RCC 7860 (cell line): ENCODE data around the gene SEC14L3.

Source experiments
- DNase-seq: peaks from one replicate; pipeline ENCODE4 v3.0.0-alpha.2; 2015; ENCODE audit warnings: low spot score
- FAIRE-seq: peaks from 2 replicates; lab custom pipeline; 2012; peaks lifted over from hg19 to GRCh38; lab: Jason Lieb, UNC

The SEC14L3 gene

DNA sequence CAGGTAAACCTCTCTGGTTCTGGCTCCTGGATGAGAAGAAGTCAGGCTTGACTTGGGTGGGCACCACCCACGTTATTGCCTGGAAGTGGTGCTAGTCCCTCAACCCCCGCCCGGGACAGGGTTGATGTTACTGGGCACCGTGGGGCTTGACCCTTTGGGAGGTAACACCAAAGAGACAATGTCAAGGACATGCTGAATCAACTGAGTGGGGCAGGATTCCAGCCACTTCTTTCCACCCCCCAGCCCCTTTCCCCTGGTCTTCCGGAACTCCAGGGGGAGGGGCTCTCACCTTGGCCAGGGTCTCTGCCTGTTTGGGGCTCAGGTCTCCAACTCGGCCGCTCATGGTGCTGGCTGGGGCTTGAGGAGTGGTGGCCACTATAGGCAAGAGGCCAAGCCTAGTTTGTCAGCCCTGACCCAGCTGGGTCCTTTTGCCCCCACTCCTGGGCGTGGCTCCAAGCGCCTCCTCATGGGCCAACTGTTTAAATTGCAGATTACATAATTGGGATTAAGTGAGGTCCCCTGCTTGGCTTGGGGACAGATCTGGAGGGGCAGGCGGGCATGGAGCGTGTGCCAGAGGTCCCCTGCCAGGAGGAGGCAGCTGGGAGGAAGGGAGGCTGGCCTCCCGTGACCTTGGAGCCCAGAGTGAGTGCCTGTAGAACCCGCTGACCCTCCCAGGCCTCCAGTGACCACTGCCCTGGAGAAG is at the start of gene SEC14L3:
Gene SEC14L3, minus strand, starts transcription at position 402 of the 703 bp plus-strand sequence. Its CDS starts 59 bp downstream, at position 343.
- no peak for DNase-seq

DNA sequence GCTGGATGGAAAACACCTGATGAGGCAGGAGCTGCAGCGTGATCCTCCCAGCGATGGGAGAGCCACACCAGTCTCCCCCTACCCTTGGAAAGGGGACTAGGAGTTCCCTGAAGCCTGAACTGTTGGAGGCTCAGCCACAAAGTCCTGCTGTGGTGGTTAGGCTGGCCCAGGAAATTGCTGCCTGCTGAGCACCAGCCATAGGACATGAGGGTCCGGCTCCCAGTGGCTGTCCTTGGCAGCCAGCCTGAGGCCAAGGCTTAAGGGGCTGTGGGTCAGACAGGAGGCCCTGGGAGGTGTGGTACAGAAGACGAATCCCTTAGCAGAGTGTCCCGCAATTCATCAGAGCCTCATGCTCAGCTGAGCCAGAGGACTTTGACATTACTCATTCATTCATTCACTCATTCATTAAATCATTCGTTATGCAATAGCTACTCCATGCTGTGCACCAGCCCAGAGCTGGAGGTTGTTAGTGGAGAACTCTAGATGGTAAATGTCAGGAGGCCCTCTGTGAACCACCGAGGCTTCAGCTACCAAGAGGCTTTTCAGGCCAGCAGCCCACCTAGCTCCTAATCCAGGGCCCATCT is 48.1 kb upstream of the SEC14L3 start:
- no peak for DNase-seq
- no peak for FAIRE-seq

More for the DNA sequence above, at the start of gene SEC14L3:
- no peak for FAIRE-seq

DNA sequence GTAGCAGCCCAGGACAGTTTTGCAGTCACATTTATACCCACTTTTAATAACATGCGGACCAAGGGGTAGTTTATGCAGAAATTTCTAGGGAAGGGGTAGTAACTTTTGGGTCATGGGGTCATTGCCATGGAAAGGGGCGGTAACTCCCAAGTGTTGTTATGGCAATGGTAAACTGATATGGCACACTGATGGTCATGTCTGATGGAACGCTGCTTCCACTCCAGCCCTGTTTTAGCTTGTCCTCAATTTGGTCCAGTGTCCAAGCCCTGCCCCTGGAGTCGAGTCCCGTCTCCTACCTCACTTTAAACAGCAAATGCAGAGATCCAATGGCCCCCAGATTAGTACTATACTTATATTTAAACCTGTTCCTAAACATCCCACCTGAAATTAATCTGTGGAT is 44.9 kb upstream of the SEC14L3 start:
- FAIRE-seq = no peak
- no peak for DNase-seq

- FAIRE-seq (no peak), DNase-seq (no peak)
Observed at GRCh38 chr22:30516273-30516672, 44.5 kb upstream of the SEC14L3 start.

- no peak for FAIRE-seq
- no peak for DNase-seq
Observed at GRCh38 chr22:30514252-30514651, 42.4 kb upstream of the SEC14L3 start.

GRCh38 chr22:30513462-30513861 is 41.6 kb upstream of the SEC14L3 start:
- no peak for FAIRE-seq
- no peak for DNase-seq

DNA sequence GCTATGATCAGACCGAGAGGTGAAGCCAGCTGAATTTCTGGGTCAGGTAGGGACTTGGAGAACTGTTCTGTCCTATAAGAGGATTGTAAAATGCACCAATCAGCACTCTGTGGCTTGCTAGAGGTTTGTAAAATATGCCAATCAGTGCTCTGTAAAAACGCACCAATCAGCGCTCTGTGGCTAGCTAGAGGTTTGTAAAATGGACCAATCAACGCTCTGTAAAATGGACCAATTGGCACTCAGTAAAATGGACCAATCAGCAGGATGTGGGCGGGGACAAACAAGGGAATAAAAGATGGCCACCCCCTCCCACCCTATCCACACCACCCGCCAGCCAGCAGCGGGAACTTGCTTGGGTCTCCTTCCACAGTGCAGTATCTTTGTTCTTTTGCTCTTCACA is 40.1 kb upstream of the SEC14L3 start:
- DNase-seq = no peak
- no peak for FAIRE-seq

- DNase-seq (no peak), FAIRE-seq (no peak)
Observed at GRCh38 chr22:30511109-30511508, 39.3 kb upstream of the SEC14L3 start.

GRCh38 chr22:30508216-30508615 is 36.4 kb upstream of the SEC14L3 start:
- no peak for DNase-seq
- no peak for FAIRE-seq

GRCh38 chr22:30507670-30508069 is 35.9 kb upstream of the SEC14L3 start:
- no peak for DNase-seq
- no peak for FAIRE-seq

DNA sequence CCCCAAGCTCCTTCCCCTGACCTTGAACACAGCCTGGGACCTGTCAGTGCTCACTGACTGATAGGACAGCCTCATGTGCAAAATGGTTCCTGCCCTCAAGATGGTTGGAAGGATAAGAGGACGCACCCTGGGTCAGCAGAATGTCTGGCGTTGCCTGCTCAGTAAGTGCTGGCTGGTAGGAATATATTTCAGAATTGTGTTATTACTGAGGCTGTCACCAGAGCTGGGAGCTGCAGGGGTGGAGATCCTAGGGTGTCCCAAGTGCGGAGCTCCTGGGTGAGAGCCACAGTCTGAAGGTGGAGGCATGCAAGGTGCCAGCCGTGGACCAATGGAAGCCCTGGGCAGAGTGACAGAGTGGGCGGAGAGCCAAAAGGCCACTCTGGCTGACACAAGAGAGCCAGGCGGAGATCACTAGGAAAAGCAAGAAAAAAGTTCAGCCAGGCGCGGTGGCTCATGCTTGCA is 34.7 kb upstream of the SEC14L3 start:
- FAIRE-seq (no peak), DNase-seq (no peak)

DNA sequence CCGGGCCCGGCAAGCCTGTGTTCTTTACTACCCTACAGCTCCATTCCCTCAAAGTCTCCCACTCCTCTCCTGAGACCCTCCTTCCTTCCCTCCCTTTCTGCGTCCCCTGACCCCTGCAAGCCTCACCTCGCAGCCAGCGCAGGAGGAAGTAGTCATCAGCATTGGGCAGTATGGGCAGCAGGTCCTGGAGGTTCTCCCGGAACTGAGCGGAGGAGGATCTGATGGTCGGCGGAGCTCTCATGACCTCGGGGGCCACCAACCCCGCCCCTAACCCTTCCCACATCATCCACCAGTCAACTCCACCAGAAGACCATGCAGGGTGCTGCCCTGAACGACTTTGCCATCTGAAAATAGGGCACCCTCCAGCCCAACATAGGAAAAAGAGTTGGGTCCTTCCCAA is 31.7 kb upstream of the SEC14L3 start:
- FAIRE-seq = no peak

GRCh38 chr22:30502911-30503310 is 31.1 kb upstream of the SEC14L3 start:
- FAIRE-seq (no peak), DNase-seq (no peak)

More for the DNA sequence above, 31.7 kb upstream of the SEC14L3 start:
- DNase-seq = no peak

DNA sequence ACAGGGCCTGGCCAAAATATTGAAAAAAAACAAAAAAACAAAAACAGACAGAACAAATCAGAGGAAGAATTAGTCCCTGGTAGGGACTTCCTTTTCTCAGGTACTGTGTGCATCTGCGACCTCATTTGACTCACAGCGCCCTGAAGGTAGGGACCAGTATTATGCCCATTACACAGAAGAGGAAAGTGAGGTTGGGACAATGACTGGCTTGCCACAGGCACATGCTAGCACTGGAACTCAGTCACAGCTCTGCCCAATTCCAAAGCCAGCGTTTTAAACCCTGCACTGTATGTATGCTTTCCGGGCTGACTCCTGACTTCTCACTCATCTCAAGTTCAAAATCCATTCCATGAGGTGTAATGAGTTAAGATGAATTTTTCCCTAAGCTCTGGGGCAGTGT is 30.3 kb upstream of the SEC14L3 start:
- FAIRE-seq = no peak
- no peak for DNase-seq

- FAIRE-seq = no peak
- no peak for DNase-seq
Observed at GRCh38 chr22:30500628-30501027, 28.8 kb upstream of the SEC14L3 start.

DNA sequence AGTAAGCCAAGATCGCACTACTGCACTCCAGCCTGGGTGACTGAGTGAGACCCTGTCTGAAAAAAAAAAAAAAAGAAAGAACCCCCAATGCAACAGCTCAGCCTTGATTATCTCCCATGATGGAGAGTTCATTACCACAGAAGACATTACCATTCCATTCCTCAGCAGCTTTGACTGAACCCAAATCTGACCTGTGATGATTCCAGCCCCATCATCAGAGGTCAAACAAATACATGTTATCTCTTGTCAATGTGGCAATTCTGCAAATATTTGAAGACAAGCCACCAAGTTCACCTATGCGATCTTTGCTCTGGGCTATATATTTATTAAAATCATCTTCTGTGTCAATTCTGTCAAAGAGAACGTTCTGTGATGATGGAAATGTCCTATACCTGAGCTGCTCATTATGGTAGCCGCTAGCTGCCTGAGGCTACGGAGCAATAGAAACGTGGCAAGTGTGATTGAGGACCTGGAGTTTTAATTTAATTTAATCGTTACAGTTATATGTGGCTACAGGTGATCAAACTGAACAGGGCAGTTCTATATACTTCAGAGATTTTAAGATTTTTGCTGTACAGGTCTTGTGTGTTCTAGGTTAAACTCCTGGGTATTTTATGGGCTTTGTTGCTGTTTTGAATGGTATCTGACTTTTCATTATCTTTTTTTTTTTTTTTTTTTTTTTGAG is 25.8 kb upstream of the SEC14L3 start:
- DNase-seq = no peak
- no peak for FAIRE-seq

DNA sequence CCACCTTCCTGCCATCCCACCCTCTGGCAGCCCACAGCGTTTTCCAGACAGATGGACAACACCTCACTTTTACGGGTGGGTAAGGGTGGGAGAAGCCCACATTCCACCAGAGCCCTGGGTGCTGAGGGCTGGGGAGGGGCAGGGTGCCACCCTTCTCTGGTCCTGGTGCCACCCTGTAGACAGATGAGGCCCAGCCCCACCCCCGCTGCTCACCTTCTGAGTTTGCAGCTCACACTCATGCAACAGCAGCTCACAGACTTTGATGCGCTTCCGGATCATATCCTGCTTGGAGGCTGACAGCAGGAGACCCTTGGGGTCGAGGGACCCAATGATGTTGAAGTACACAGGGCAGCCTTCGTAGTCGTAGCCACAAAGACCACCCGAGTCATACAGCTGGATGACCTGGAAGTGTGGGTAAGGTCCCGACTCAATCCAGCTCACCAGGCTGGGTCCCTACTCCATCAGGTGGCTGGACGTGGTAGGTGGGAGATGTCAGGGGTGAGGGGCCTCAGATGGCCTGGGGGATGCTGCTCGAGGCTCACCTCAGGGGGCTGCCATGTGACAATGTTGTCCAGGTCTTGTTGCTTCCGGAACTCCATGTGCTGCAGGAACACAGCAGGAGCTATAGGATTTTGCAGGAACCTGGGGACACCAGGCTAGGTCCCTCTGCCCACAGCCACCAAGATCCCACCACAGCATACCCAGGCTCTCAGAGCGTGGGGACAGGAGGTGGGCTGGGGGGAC is 23.4 kb upstream of the SEC14L3 start:
- FAIRE-seq = no peak

GRCh38 chr22:30492144-30492543 is 20.3 kb upstream of the SEC14L3 start:
- FAIRE-seq (no peak), DNase-seq (no peak)

More for the DNA sequence above, 23.4 kb upstream of the SEC14L3 start:
- no peak for DNase-seq

GRCh38 chr22:30491381-30491780 is 19.6 kb upstream of the SEC14L3 start:
- FAIRE-seq (no peak), DNase-seq (no peak)

GRCh38 chr22:30490399-30490798 is 18.6 kb upstream of the SEC14L3 start:
- DNase-seq = no peak
- FAIRE-seq = no peak

DNA sequence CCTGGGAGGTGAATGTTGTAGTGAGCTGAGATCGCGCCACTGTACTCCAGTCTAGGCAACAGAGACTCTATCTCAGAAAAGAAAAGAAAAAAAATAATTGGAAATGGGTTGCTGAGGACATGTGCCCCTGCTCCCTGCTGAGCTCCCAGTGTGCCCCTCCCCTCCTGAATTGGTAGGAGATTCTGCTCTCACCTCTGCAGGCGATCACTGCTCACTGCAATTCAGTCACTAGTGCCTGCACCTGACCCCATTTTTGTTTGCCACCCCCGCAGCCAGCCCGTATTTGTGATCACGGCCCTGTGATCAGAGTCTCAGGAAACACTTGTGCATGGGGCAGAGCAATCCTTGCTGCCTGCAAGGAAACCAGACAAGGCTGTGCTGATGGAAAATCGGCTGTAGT is 16.3 kb upstream of the SEC14L3 start:
- no peak for FAIRE-seq
- no peak for DNase-seq
